HepG2 (cell line): ENCODE measurements around the gene GNAT2. TPM values are rescaled to one million over a fixed set of nuclear protein-coding genes. Genes with fewer than 3 reads are reported as not detected.

ENCODE experiments used
- BCL6 ChIP-seq: IDR thresholded peaks from 2 replicates; pipeline ENCODE4 v1.6.1; 2016; ENCODE audit warnings: missing genetic modification reagents, missing compliant biosample characterization
- BRD4 ChIP-seq: sonication (generic); formaldehyde crosslinking; IDR thresholded peaks from 2 replicates; pipeline ENCODE4 v1.4.0; 2020; ENCODE audit warnings: missing genetic modification reagents
- EHMT2 ChIP-seq: fragments of 200-600 bp; sonication (generic); IDR thresholded peaks from 2 replicates; pipeline ENCODE4 v1.7.0; 2017; ENCODE audit warnings: antibody characterized with exemption, low read depth, low read length, borderline replicate concordance
- ERF ChIP-seq: IDR thresholded peaks from 2 replicates; pipeline ENCODE4 v1.6.1; 2018; ENCODE audit warnings: missing biosample characterization, missing genetic modification reagents
- GABPB1 ChIP-seq: IDR thresholded peaks from 2 replicates; pipeline ENCODE4 v1.6.1; 2016; ENCODE audit warnings: mild to moderate bottlenecking, missing genetic modification reagents, moderate library complexity, missing compliant biosample characterization
- GTF2F1 ChIP-seq: fragments of 150-350 bp; IDR thresholded peaks from 2 replicates; pipeline ENCODE4 v1.6.1; 2014; ENCODE audit warnings: low read length
- HDAC6 ChIP-seq: fragments of 200-600 bp; sonication (generic); IDR thresholded peaks from 2 replicates; pipeline ENCODE4 v1.7.0; 2017; ENCODE audit warnings: mild to moderate bottlenecking, antibody characterized with exemption, low read length, low read depth
- IRF2 ChIP-seq: IDR thresholded peaks from 2 replicates; pipeline ENCODE4 v1.6.1; 2018; ENCODE audit warnings: missing genetic modification reagents, missing compliant biosample characterization
- KLF11 ChIP-seq: IDR thresholded peaks from 2 replicates; pipeline ENCODE4 v1.6.1; 2016; ENCODE audit warnings: missing compliant biosample characterization
- NFKBIZ ChIP-seq: IDR thresholded peaks from 2 replicates; pipeline ENCODE4 v1.6.1; 2018; ENCODE audit warnings: missing genetic modification reagents, missing compliant biosample characterization
- PAWR ChIP-seq: sonication (generic); formaldehyde crosslinking; IDR thresholded peaks from 2 replicates; pipeline ENCODE4 v1.4.0; 2020; ENCODE audit warnings: missing genetic modification reagents, mild to moderate bottlenecking, borderline replicate concordance
- PHF21A ChIP-seq: sonication (generic); formaldehyde crosslinking; IDR thresholded peaks from 2 replicates; pipeline ENCODE4 v1.5.0; 2020; ENCODE audit warnings: mild to moderate bottlenecking, missing genetic modification reagents
- RXRB ChIP-seq: IDR thresholded peaks from 2 replicates; pipeline ENCODE4 v1.6.1; 2016; ENCODE audit warnings: borderline replicate concordance, missing genetic modification reagents, missing compliant biosample characterization
- SOX13 ChIP-seq, 3 experiments: fragments of 450-650 bp in 1 of 3; sonication (generic) in 1 of 3; formaldehyde crosslinking in 1 of 3; IDR thresholded peaks in 2 of 3; conservative IDR thresholded peaks in 1 of 3; 2 replicates each; pipeline versions ENCODE4 v1.5.0 to v1.6.1; 2016 to 2020; ENCODE audit warnings: antibody characterized with exemption in 1 of 3, mild to moderate bottlenecking in 1 of 3, missing compliant biosample characterization in 1 of 3, missing genetic modification reagents in 1 of 3, moderate library complexity in 1 of 3
- ZNF234 ChIP-seq: sonication (generic); formaldehyde crosslinking; conservative IDR thresholded peaks from 2 replicates; pipeline ENCODE4 v1.5.1; 2020; ENCODE audit warnings: mild to moderate bottlenecking, missing genetic modification reagents
- ZNF343 ChIP-seq: sonication (generic); formaldehyde crosslinking; IDR thresholded peaks from 2 replicates; pipeline ENCODE4 v1.4.0; 2020; ENCODE audit warnings: mild to moderate bottlenecking, missing genetic modification reagents
- ZNF501 ChIP-seq: sonication (generic); formaldehyde crosslinking; IDR thresholded peaks from 2 replicates; pipeline ENCODE4 v1.5.1; 2020; ENCODE audit warnings: mild to moderate bottlenecking, moderate library complexity, missing genetic modification reagents
- ZNF567 ChIP-seq: sonication (generic); formaldehyde crosslinking; IDR thresholded peaks from 2 replicates; pipeline ENCODE4 v1.8.1; 2023; ENCODE audit warnings: mild to moderate bottlenecking, missing genetic modification reagents, borderline replicate concordance
- polyA plus RNA-seq, 8 experiments: library from polyadenylated mRNA; depleted of rRNA in 3 of 8; stranded (reverse) in 7 of 8; unstranded in 1 of 8; fragments of >200 nt; fragmentation: Illumina TruSeq in 4 of 8; extraction: Trizol in 4 of 8; gene quantifications; 2 replicates each; pipeline versions ENCODE4 v1.2.1 to v1.2.3, GENCODE V29; 2011 to 2016; ENCODE audit warnings: low read depth in 4 of 8, missing spikeins in 1 of 8, mixed read lengths in 1 of 8; ENCODE audit not compliant: insufficient read depth in 1 of 8
- total RNA-seq, 5 experiments: library from RNA; depleted of rRNA; stranded (reverse); fragments of >200 nt; fragmentation: Illumina TruSeq; extraction: Trizol; gene quantifications; 2 replicates each; pipeline ENCODE4 v1.2.3, GENCODE V29; 2016; ENCODE audit warnings: low read depth in 1 of 5
- TF ChIP-seq, protein P1 (sequence below): IDR thresholded peaks from 2 replicates; pipeline ENCODE4 v1.6.1; 2016
- TF ChIP-seq, protein P2 (sequence below): fragments of 450-650 bp; IDR thresholded peaks from 2 replicates; pipeline ENCODE4 v1.6.1; 2017
- TF ChIP-seq, protein P3 (sequence below): fragments of 450-650 bp; IDR thresholded peaks from 2 replicates; pipeline ENCODE4 v1.6.1; 2017; ENCODE audit warnings: mild to moderate bottlenecking
- TF ChIP-seq, protein P4 (sequence below): sonication (generic); formaldehyde crosslinking; IDR thresholded peaks from 2 replicates; pipeline ENCODE4 v1.4.0; 2020; ENCODE audit warnings: missing genetic modification reagents, low read depth, mild to moderate bottlenecking, borderline replicate concordance

Gene GNAT2
- total and polyA plus RNA-seq, 2 of the 13 experiments (the other 11 are each of a cell fraction or from before 2014, with no cell fraction given), result 0.08 to 0.20 TPM

DNA sequence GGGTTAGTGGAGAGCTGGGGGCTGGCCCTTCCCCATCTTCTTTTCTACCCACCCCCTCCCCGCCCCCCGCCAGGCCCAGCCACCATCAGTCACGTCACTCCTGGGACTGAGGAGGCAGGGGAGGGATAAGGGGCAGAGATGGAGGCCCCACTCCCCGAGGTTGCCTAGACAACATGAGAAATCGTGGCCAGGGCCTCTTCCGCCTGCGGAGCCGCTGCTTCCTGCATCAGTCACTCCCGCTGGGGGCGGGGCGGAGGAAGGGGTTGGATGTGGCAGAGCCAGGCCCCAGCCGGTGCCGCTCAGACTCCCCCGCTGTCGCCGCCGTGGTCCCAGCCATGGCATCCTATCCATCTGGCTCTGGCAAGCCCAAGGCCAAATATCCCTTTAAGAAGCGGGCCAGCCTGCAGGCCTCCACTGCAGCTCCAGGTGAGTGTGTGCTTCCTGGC is 1.4 kb upstream of the GNAT2 start (continued):
- TF ChIP-seq HDAC6 (no peak), PHF21A (CRISPR knock-in tag) (no peak), GABPB1 (CRISPR knock-in tag) (peak; percentile 85), GTF2F1 (no peak), BRD4 (CRISPR knock-in tag) (no peak), ZNF501 (no peak), IRF2 (CRISPR knock-in tag) (no peak), ERF (CRISPR knock-in tag) (0 out of 2 replicates have a peak, but pooled peaks have one; percentile 20), PAWR (CRISPR knock-in tag) (no peak), KLF11 (CRISPR knock-in tag) (no peak), EHMT2 (no peak), ZNF343 (CRISPR knock-in tag) (no peak), ZNF234 (CRISPR knock-in tag) (no peak), RXRB (peak; percentile 23; the same call in 1 of the 2 replicates), ZNF567 (CRISPR knock-in tag) (no peak), SOX13 (IDR thresholded peaks at IDR 0.05) (no peak), SOX13 (CRISPR knock-in tag; conservative IDR thresholded peaks at IDR 0.05 in 1 of 2, IDR thresholded peaks at IDR 0.05 in 1 of 2) (peak in 1 of 2 experiments; percentile 34; a peak in 1 of 4 replicates), BCL6 (CRISPR knock-in tag) (peak; percentile 20; the same call in 1 of the 2 replicates), NFKBIZ (CRISPR knock-in tag) (no peak)
- TF ChIP-seq, protein P1, sequence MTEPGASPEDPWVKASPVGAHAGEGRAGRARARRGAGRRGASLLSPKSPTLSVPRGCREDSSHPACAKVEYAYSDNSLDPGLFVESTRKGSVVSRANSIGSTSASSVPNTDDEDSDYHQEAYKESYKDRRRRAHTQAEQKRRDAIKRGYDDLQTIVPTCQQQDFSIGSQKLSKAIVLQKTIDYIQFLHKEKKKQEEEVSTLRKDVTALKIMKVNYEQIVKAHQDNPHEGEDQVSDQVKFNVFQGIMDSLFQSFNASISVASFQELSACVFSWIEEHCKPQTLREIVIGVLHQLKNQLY (CRISPR knock-in tag), result 0 out of 2 replicates have a peak, but pooled peaks have one; percentile 51
- TF ChIP-seq, protein P2, sequence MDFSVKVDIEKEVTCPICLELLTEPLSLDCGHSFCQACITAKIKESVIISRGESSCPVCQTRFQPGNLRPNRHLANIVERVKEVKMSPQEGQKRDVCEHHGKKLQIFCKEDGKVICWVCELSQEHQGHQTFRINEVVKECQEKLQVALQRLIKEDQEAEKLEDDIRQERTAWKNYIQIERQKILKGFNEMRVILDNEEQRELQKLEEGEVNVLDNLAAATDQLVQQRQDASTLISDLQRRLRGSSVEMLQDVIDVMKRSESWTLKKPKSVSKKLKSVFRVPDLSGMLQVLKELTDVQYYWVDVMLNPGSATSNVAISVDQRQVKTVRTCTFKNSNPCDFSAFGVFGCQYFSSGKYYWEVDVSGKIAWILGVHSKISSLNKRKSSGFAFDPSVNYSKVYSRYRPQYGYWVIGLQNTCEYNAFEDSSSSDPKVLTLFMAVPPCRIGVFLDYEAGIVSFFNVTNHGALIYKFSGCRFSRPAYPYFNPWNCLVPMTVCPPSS, result no peak
- TF ChIP-seq, protein P3, sequence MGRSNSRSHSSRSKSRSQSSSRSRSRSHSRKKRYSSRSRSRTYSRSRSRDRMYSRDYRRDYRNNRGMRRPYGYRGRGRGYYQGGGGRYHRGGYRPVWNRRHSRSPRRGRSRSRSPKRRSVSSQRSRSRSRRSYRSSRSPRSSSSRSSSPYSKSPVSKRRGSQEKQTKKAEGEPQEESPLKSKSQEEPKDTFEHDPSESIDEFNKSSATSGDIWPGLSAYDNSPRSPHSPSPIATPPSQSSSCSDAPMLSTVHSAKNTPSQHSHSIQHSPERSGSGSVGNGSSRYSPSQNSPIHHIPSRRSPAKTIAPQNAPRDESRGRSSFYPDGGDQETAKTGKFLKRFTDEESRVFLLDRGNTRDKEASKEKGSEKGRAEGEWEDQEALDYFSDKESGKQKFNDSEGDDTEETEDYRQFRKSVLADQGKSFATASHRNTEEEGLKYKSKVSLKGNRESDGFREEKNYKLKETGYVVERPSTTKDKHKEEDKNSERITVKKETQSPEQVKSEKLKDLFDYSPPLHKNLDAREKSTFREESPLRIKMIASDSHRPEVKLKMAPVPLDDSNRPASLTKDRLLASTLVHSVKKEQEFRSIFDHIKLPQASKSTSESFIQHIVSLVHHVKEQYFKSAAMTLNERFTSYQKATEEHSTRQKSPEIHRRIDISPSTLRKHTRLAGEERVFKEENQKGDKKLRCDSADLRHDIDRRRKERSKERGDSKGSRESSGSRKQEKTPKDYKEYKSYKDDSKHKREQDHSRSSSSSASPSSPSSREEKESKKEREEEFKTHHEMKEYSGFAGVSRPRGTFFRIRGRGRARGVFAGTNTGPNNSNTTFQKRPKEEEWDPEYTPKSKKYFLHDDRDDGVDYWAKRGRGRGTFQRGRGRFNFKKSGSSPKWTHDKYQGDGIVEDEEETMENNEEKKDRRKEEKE, result no peak
- TF ChIP-seq, protein P4, sequence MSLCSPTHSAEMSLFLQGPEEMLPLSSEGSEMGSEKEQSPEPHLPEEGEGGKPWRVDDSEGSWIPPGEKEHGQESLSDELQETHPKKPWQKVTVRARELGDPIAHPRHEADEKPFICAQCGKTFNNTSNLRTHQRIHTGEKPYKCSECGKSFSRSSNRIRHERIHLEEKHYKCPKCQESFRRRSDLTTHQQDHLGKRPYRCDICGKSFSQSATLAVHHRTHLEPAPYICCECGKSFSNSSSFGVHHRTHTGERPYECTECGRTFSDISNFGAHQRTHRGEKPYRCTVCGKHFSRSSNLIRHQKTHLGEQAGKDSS, result 0 out of 2 replicates have a peak, but pooled peaks have one; percentile 47
- TF ChIP-seq, all 625 proteins: peak for 54
